ENCODE results near the gene ST7. TPM values are rescaled to one million over a fixed set of nuclear protein-coding genes. Genes with fewer than 3 reads are reported as not detected.

Gene ST7
- total RNA-seq, 1 donor from 2014 or later, result 39.3 TPM

GRCh38 chr7:116963234-116963633 is 9.9 kb downstream of the ST7 start:
- Histone ChIP-seq H3K27me3 (ENCODE audit: insufficient read depth, low read length) (no peaks in the 10 kb centered on the region), H3K4me1 (ENCODE audit: insufficient read depth, low read length) (no peaks in the 10 kb centered on the region), H3K36me3 (ENCODE audit: insufficient read depth, low read length) (no peaks in the 10 kb centered on the region), H3K9ac (ENCODE audit: low read length) (no peak overlapping the region), H3K9me3 (ENCODE audit: insufficient read depth, low read depth, low read length) (no peaks in the 10 kb centered on the region), H2AFZ (ENCODE audit: low read depth, low read length) (no peak overlapping the region), H3K4me3 (ENCODE audit: insufficient read depth, low read depth, low read length) (no peak overlapping the region), H3K79me2 (ENCODE audit: insufficient read depth, low read length) (peaks cover 78% of the 10 kb centered on the region), H3K27ac (ENCODE audit: low read depth, low read length) (no peak overlapping the region), H4K20me1 (ENCODE audit: insufficient read depth, low read length) (peaks cover 38% of the 10 kb centered on the region), H3K4me2 (ENCODE audit: low read length) (no peak overlapping the region)
- Mint-ChIP-seq H3K4me1 (ENCODE audit: low read depth, unreplicated experiment) (peaks cover 13% of the 10 kb centered on the region), H3K27ac (ENCODE audit: unreplicated experiment) (no peak overlapping the region), H3K9me3 (ENCODE audit: unreplicated experiment) (peaks cover 2% of the 10 kb centered on the region), H3K36me3 (ENCODE audit: low read depth, unreplicated experiment) (peaks cover 6% of the 10 kb centered on the region), H3K4me3 (ENCODE audit: unreplicated experiment) (no peak overlapping the region), H3K27me3 (ENCODE audit: low read depth, unreplicated experiment) (no peaks in the 10 kb centered on the region)
- TF ChIP-seq EZH2 (IDR thresholded peaks at IDR 0.05; ENCODE audit: insufficient read depth, low read length), result no peak
- no peak for TF ChIP-seq CTCF (IDR thresholded peaks at IDR 0.05; ENCODE audit: insufficient read depth, low read depth, low read length)
- no peak for FAIRE-seq
- no peak for DNase-seq (ENCODE audit: low read depth)

GRCh38 chr7:116966601-116967000 is 13.3 kb downstream of the ST7 start:
- FAIRE-seq (no peak), DNase-seq (ENCODE audit: low read depth) (no peak)
- Mint-ChIP-seq H3K27ac (ENCODE audit: unreplicated experiment) (no peak overlapping the region), H3K9me3 (ENCODE audit: unreplicated experiment) (peaks cover 2% of the 10 kb centered on the region), H3K4me3 (ENCODE audit: unreplicated experiment) (no peak overlapping the region), H3K4me1 (ENCODE audit: low read depth, unreplicated experiment) (peaks cover 31% of the 10 kb centered on the region), H3K36me3 (ENCODE audit: low read depth, unreplicated experiment) (no peaks in the 10 kb centered on the region), H3K27me3 (ENCODE audit: low read depth, unreplicated experiment) (no peaks in the 10 kb centered on the region)
- Histone ChIP-seq H3K27ac (ENCODE audit: low read depth, low read length) (no peak overlapping the region), H3K4me2 (ENCODE audit: low read length) (no peak overlapping the region), H2AFZ (ENCODE audit: low read depth, low read length) (no peak overlapping the region), H3K27me3 (ENCODE audit: insufficient read depth, low read length) (no peaks in the 10 kb centered on the region), H3K4me3 (ENCODE audit: insufficient read depth, low read depth, low read length) (no peak overlapping the region), H4K20me1 (ENCODE audit: insufficient read depth, low read length) (peaks cover 48% of the 10 kb centered on the region), H3K36me3 (ENCODE audit: insufficient read depth, low read length) (no peaks in the 10 kb centered on the region), H3K4me1 (ENCODE audit: insufficient read depth, low read length) (no peaks in the 10 kb centered on the region), H3K9ac (ENCODE audit: low read length) (no peak overlapping the region), H3K9me3 (ENCODE audit: insufficient read depth, low read depth, low read length) (no peaks in the 10 kb centered on the region), H3K79me2 (ENCODE audit: insufficient read depth, low read length) (peaks cover 73% of the 10 kb centered on the region)
- no peak for TF ChIP-seq CTCF (IDR thresholded peaks at IDR 0.05; ENCODE audit: insufficient read depth, low read depth, low read length)
- no peak for TF ChIP-seq EZH2 (IDR thresholded peaks at IDR 0.05; ENCODE audit: insufficient read depth, low read length)

GRCh38 chr7:116967254-116967922 is 14.1 kb downstream of the ST7 start:
- no peaks in the 10 kb centered on the region for H3K4me1 ChIP-seq (ENCODE audit: insufficient read depth, low read length)
- Mint-ChIP-seq H3K36me3 (ENCODE audit: low read depth, unreplicated experiment) (no peaks in the 10 kb centered on the region), H3K4me3 (ENCODE audit: unreplicated experiment) (no peak overlapping the region), H3K9me3 (ENCODE audit: unreplicated experiment) (no peaks in the 10 kb centered on the region), H3K27me3 (ENCODE audit: low read depth, unreplicated experiment) (no peaks in the 10 kb centered on the region), H3K27ac (ENCODE audit: unreplicated experiment) (no peak overlapping the region), H3K4me1 (ENCODE audit: low read depth, unreplicated experiment) (peaks cover 36% of the 10 kb centered on the region)
- H3K27ac ChIP-seq (ENCODE audit: low read depth, low read length), result no peak overlapping the region
- H3K9me3 ChIP-seq (ENCODE audit: insufficient read depth, low read depth, low read length), result no peaks in the 10 kb centered on the region
- no peak overlapping the region for H3K9ac ChIP-seq (ENCODE audit: low read length)
- DNase-seq (ENCODE audit: low read depth) (no peak), FAIRE-seq (no peak)
- H2AFZ ChIP-seq (ENCODE audit: low read depth, low read length), result no peak overlapping the region
- no peak for TF ChIP-seq EZH2 (IDR thresholded peaks at IDR 0.05; ENCODE audit: insufficient read depth, low read length)
- TF ChIP-seq CTCF (IDR thresholded peaks at IDR 0.05; ENCODE audit: insufficient read depth, low read depth, low read length), result no peak
- H3K27me3 ChIP-seq (ENCODE audit: insufficient read depth, low read length), result no peaks in the 10 kb centered on the region
- H3K4me3 ChIP-seq (ENCODE audit: insufficient read depth, low read depth, low read length), result no peak overlapping the region
- peaks cover 71% of the 10 kb centered on the region for H3K79me2 ChIP-seq (ENCODE audit: insufficient read depth, low read length)
- peaks cover 54% of the 10 kb centered on the region for H4K20me1 ChIP-seq (ENCODE audit: insufficient read depth, low read length)
- H3K36me3 ChIP-seq (ENCODE audit: insufficient read depth, low read length), result no peaks in the 10 kb centered on the region
- H3K4me2 ChIP-seq (ENCODE audit: low read length), result no peak overlapping the region
